Adrenal gland (tissue), 5 donors: ENCODE measurements around the gene CDH3.
"Not testable (repeated sequence)": the region's sequence is repeated elsewhere in the genome, so short reads cannot be mapped to it uniquely, and the experiment has no call there.

Experiments used
- CTCF ChIP-seq, 6 experiments: fragments of 450-650 bp in 4 of 6; fragments of 200-600 bp in 2 of 6; sonication (generic) in 1 of 6; IDR thresholded peaks; 1 replicate in 5 of 6; 2 replicates in 1 of 6; pipeline versions ENCODE4 v1.5.1 to v1.8.0; 2016 to 2021; ENCODE audit warnings: antibody characterized with exemption in 6 of 6, mild to moderate bottlenecking in 2 of 6, moderate library complexity in 1 of 6
- POLR2A ChIP-seq, 2 donors: fragments of 450-650 bp; IDR thresholded peaks; one replicate each; pipeline ENCODE4 v1.6.1; 2017; ENCODE audit warnings: antibody characterized with exemption in 2 of 2, mild to moderate bottlenecking in 2 of 2, moderate library complexity in 1 of 2
- donor health status: DM: no; HTN: no; CAD: no.

GRCh38 chr16:68716516-68716915, 71.4 kb downstream of the CDH3 start:
- TF ChIP-seq POLR2A, CTCF (IDR thresholded peaks at IDR 0.05): not testable (repeated sequence)
